HepG2 (cell line): ENCODE measurements around the gene ABCB11. TPM values are rescaled to one million over a fixed set of nuclear protein-coding genes. Genes with fewer than 3 reads are reported as not detected.

Experiments
- ATAC-seq: fragments of 200-7000 bp; cut with Tn5 transposase; 3 replicates; pipeline ENCODE4 v1.9.1; 2020; ENCODE audit warnings: mild to moderate bottlenecking, moderate library complexity
- BruUV-seq: library from RNA; stranded (reverse); fragments of 400-500 nt; replicated peaks from 2 replicates; lab custom pipeline; 2021; lab: Mats Ljungman, UMichigan
- CTCF ChIA-PET: fragments of 300-600 bp; formaldehyde crosslinking; extraction: SDS; loops from one replicate; lab custom pipeline; 2021; ENCODE audit warnings: low total read pairs, inconsistent platforms, low intra/inter-chr PET ratio; lab: Yijun Ruan, JAX
- POLR2A ChIA-PET: fragments of 350-600 bp; sonication (Branson Sonifier 250); formaldehyde crosslinking; loops from one replicate; lab custom pipeline; 2020; ENCODE audit warnings: antibody characterized with exemption, inconsistent platforms; lab: Yijun Ruan, JAX
- DNase-seq: peaks from one replicate; pipeline ENCODE4 v3.0.0-alpha.2; 2015; ENCODE audit warnings: low spot score
- FAIRE-seq: peaks from 3 replicates; lab custom pipeline; 2011; peaks lifted over from hg19 to GRCh38; lab: Jason Lieb, UNC
- H2AFZ ChIP-seq: one replicate; pipeline ENCODE4 v1.6.1; 2011; ENCODE audit warnings: low read length, inconsistent platforms
- H3K27ac ChIP-seq: fragments of 300-600 bp; 3 replicates; pipeline ENCODE4 v1.8.0; 2011; ENCODE audit warnings: mixed run types, mild to moderate bottlenecking, mixed read lengths, low read length, inconsistent platforms; ENCODE audit not compliant: insufficient read depth; ENCODE audit errors: extremely low read length
- H3K27me3 ChIP-seq, 2 experiments: fragments of 200-600 bp in 1 of 2; 2 replicates in 1 of 2; 3 replicates in 1 of 2; pipeline versions ENCODE4 v1.6.0 to v1.8.0; 2011; ENCODE audit warnings: low read length in 2 of 2, mild to moderate bottlenecking in 2 of 2, moderate library complexity in 2 of 2, inconsistent platforms in 1 of 2; ENCODE audit not compliant: insufficient read depth in 2 of 2, control insufficient read depth in 1 of 2
- H3K36me3 ChIP-seq, 2 experiments: fragments of 200-600 bp in 1 of 2; replicated peaks in 1 of 2; 2 replicates in 1 of 2; 3 replicates in 1 of 2; pipeline versions ENCODE4 v1.5.1 to v1.8.0; 2011; ENCODE audit warnings: low read length in 2 of 2, inconsistent platforms in 1 of 2; ENCODE audit not compliant: insufficient read depth in 2 of 2, control insufficient read depth in 1 of 2
- H3K4me1 ChIP-seq: 2 replicates; pipeline ENCODE4 v1.5.1; 2012; ENCODE audit warnings: low read length, inconsistent platforms; ENCODE audit not compliant: insufficient read depth
- H3K4me2 ChIP-seq: 2 replicates; pipeline ENCODE4 v1.6.0; 2011; ENCODE audit warnings: low read depth, low read length, inconsistent platforms
- H3K4me3 ChIP-seq, 3 experiments: fragments of 200-600 bp in 1 of 3; sonication (generic), shearing (Covaris generic) in 1 of 3; replicated peaks in 1 of 3; 2 replicates each; pipeline ENCODE4 v1.5.1; 2011 to 2016; ENCODE audit warnings: low read length in 3 of 3, inconsistent platforms in 2 of 3, low read depth in 2 of 3, mild to moderate bottlenecking in 2 of 3, control low read depth in 1 of 3, mixed read lengths in 1 of 3; ENCODE audit not compliant: insufficient read depth in 1 of 3
- H3K79me2 ChIP-seq: one replicate; pipeline ENCODE4 v1.6.1; 2011; ENCODE audit warnings: low read length, inconsistent platforms; ENCODE audit not compliant: insufficient read depth
- H3K9ac ChIP-seq: 2 replicates; pipeline ENCODE4 v1.6.0; 2011; ENCODE audit warnings: mild to moderate bottlenecking, low read depth, low read length, inconsistent platforms; ENCODE audit not compliant: insufficient read depth
- H3K9me3 ChIP-seq: 2 replicates; pipeline ENCODE4 v1.5.1; 2012; ENCODE audit warnings: mild to moderate bottlenecking, low read length
- H4K20me1 ChIP-seq: 2 replicates; pipeline ENCODE4 v1.6.0; 2011; ENCODE audit warnings: inconsistent platforms, mild to moderate bottlenecking, low read length, moderate library complexity; ENCODE audit not compliant: insufficient read depth
- ARID2 ChIP-seq: sonication (generic); formaldehyde crosslinking; IDR thresholded peaks from 2 replicates; pipeline ENCODE4 v1.8.1; 2022; ENCODE audit warnings: mild to moderate bottlenecking, missing genetic modification reagents, borderline replicate concordance
- FOSL2 ChIP-seq: sonication (generic); formaldehyde crosslinking; IDR thresholded peaks from 2 replicates; pipeline ENCODE4 v1.4.0; 2020; ENCODE audit warnings: missing genetic modification reagents
- HDAC2 ChIP-seq: sonication (generic); formaldehyde crosslinking; IDR thresholded peaks from 2 replicates; pipeline ENCODE4 v1.4.0; 2020; ENCODE audit warnings: missing genetic modification reagents
- MED1 ChIP-seq: sonication (generic); formaldehyde crosslinking; IDR thresholded peaks from 2 replicates; pipeline ENCODE4 v1.4.0; 2020; ENCODE audit warnings: missing genetic modification reagents
- NFKBIZ ChIP-seq: IDR thresholded peaks from 2 replicates; pipeline ENCODE4 v1.6.1; 2018; ENCODE audit warnings: missing genetic modification reagents, missing compliant biosample characterization
- TAF15 ChIP-seq: fragments of 200-400 bp; formaldehyde crosslinking; IDR thresholded peaks from one replicate; pipeline ENCODE4 v1.6.1; 2018; ENCODE audit warnings: mild to moderate bottlenecking, low read depth, low read length; ENCODE audit not compliant: poor library complexity, severe bottlenecking
- TBX2 ChIP-seq: sonication (generic); formaldehyde crosslinking; IDR thresholded peaks from 2 replicates; pipeline ENCODE4 v1.5.0; 2020; ENCODE audit warnings: missing genetic modification reagents, mild to moderate bottlenecking, borderline replicate concordance
- ZFP82 ChIP-seq: sonication (generic); formaldehyde crosslinking; IDR thresholded peaks from 2 replicates; pipeline ENCODE4 v1.5.1; 2020; ENCODE audit warnings: mild to moderate bottlenecking, missing genetic modification reagents, borderline replicate concordance
- ZNF136 ChIP-seq: sonication (generic); formaldehyde crosslinking; IDR thresholded peaks from 2 replicates; pipeline ENCODE4 v1.8.1; 2022; ENCODE audit warnings: low read depth, mild to moderate bottlenecking, moderate library complexity, missing genetic modification reagents
- ZNF619 ChIP-seq: sonication (generic); formaldehyde crosslinking; IDR thresholded peaks from 2 replicates; pipeline ENCODE4 v1.4.0; 2020; ENCODE audit warnings: mild to moderate bottlenecking, missing genetic modification reagents
- ZNF878 ChIP-seq: sonication (generic); formaldehyde crosslinking; IDR thresholded peaks from 2 replicates; pipeline ENCODE4 v1.8.1; 2023; ENCODE audit warnings: mild to moderate bottlenecking, missing genetic modification reagents, moderate library complexity
- in situ Hi-C: cut with HindIII; loops from 2 replicates; pipeline ENCODE4 v1.10.0; 2017; ENCODE audit warnings: low pct_unique_long_range_greater_than_20kb; ENCODE audit not compliant: extremely low pct_ligation_motif_present
- intact Hi-C: fragments of 100-400 bp; cut with micrococcal nuclease; formaldehyde crosslinking; loops from one replicate; pipeline ENCODE4 v1.10.0; 2022; ENCODE audit not compliant: unreplicated experiment
- polyA plus RNA-seq, 8 experiments: library from polyadenylated mRNA; depleted of rRNA in 3 of 8; stranded (reverse) in 7 of 8; unstranded in 1 of 8; fragments of >200 nt; fragmentation: Illumina TruSeq in 4 of 8; extraction: Trizol in 4 of 8; gene quantifications; 2 replicates each; pipeline versions ENCODE4 v1.2.1 to v1.2.3, GENCODE V29; 2011 to 2016; ENCODE audit warnings: low read depth in 4 of 8, missing spikeins in 1 of 8, mixed read lengths in 1 of 8; ENCODE audit not compliant: insufficient read depth in 1 of 8
- total RNA-seq, 5 experiments: library from RNA; depleted of rRNA; stranded (reverse); fragments of >200 nt; fragmentation: Illumina TruSeq; extraction: Trizol; gene quantifications; 2 replicates each; pipeline ENCODE4 v1.2.3, GENCODE V29; 2016; ENCODE audit warnings: low read depth in 1 of 5
- TF ChIP-seq, protein P1 (sequence below): sonication (generic); IDR thresholded peaks from 2 replicates; pipeline ENCODE4 v1.6.1; 2016; ENCODE audit warnings: low read depth, borderline replicate concordance
- TF ChIP-seq, protein P2 (sequence below): sonication (generic); formaldehyde crosslinking; IDR thresholded peaks from 2 replicates; pipeline ENCODE4 v1.4.0; 2020; ENCODE audit warnings: missing genetic modification reagents, borderline replicate concordance
- TF ChIP-seq, protein P3 (sequence below): sonication (generic); formaldehyde crosslinking; IDR thresholded peaks from 2 replicates; pipeline ENCODE4 v1.4.0; 2020; ENCODE audit warnings: missing genetic modification reagents, mild to moderate bottlenecking, borderline replicate concordance

Gene ABCB11
- total and polyA plus RNA-seq, 2 of the 13 experiments (the other 11 are each of a cell fraction or from before 2014, with no cell fraction given) = not detected

DNA sequence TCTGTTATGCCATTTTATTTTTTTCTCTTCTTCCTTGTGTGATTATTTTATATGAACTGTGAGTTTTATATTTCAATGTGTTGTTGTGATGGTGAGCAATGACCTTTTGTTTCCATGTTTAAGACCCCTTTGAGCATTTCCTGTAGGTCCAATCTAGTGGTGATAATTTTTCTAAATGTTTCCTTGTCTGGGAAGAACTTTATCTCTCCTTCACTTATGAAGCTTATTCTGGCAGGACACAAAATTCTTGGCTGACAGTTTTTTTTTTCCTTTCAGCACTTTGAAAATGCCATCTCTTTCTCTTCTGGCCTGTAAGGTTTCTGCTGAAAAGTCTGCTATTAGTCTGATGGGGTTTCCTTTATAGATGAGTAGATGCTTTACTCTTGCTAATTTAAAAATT, 76.9 kb downstream of the ABCB11 start:
- Histone ChIP-seq H3K9me3 (no peaks in the 10 kb centered on the region), H3K27me3 (no peaks in the 10 kb centered on the region)
- POLR2A ChIA-PET = no interaction called here
- FAIRE-seq = no peak
- TF ChIP-seq ZFP82 (CRISPR knock-in tag) (no peak), TBX2 (no peak), ZNF136 (no peak), NFKBIZ (CRISPR knock-in tag) (no peak), FOSL2 (no peak), ZNF619 (CRISPR knock-in tag) (no peak), ARID2 (CRISPR knock-in tag) (no peak), TAF15 (no peak), MED1 (CRISPR knock-in tag) (no peak), ZNF878 (no peak), HDAC2 (CRISPR knock-in tag) (no peak)
- TF ChIP-seq, protein P1, sequence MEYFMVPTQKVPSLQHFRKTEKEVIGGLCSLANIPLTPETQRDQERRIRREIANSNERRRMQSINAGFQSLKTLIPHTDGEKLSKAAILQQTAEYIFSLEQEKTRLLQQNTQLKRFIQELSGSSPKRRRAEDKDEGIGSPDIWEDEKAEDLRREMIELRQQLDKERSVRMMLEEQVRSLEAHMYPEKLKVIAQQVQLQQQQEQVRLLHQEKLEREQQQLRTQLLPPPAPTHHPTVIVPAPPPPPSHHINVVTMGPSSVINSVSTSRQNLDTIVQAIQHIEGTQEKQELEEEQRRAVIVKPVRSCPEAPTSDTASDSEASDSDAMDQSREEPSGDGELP = no peak
- TF ChIP-seq, protein P2, sequence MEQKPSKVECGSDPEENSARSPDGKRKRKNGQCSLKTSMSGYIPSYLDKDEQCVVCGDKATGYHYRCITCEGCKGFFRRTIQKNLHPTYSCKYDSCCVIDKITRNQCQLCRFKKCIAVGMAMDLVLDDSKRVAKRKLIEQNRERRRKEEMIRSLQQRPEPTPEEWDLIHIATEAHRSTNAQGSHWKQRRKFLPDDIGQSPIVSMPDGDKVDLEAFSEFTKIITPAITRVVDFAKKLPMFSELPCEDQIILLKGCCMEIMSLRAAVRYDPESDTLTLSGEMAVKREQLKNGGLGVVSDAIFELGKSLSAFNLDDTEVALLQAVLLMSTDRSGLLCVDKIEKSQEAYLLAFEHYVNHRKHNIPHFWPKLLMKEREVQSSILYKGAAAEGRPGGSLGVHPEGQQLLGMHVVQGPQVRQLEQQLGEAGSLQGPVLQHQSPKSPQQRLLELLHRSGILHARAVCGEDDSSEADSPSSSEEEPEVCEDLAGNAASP (CRISPR knock-in tag) = no peak
- TF ChIP-seq, protein P3, sequence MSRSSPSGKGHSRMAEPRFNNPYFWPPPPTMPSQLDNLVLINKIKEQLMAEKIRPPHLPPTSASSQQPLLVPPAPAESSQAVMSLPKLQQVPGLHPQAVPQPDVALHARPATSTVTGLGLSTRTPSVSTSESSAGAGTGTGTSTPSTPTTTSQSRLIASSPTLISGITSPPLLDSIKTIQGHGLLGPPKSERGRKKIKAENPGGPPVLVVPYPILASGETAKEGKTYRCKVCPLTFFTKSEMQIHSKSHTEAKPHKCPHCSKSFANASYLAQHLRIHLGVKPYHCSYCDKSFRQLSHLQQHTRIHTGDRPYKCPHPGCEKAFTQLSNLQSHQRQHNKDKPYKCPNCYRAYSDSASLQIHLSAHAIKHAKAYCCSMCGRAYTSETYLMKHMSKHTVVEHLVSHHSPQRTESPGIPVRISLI (CRISPR knock-in tag) = no peak
- TF ChIP-seq, all 625 proteins: peak for 0
- Histone ChIP-seq H3K4me1 (no peaks in the 10 kb centered on the region), H4K20me1 (no peaks in the 10 kb centered on the region), H2AFZ (no peak overlapping the region), H3K9ac (no peak overlapping the region), H3K4me3 (no peak overlapping the region), H3K27ac (no peak overlapping the region), H3K4me2 (no peak overlapping the region), H3K36me3 (no peaks in the 10 kb centered on the region), H3K79me2 (no peaks in the 10 kb centered on the region)
- ATAC-seq (no peak), DNase-seq (no peak)
- in situ Hi-C loops = no loop called here
- BruUV-seq = no TSS peak
- intact Hi-C loops = loop anchor here (10.0 kb wide), 1 partner anchor 271 kb away; no protein-coding TSS in a partner anchor
- CTCF ChIA-PET = no interaction called here
